HL-60 (cell line): Measurements from ENCODE around the gene SLC43A2.

ENCODE experiments used
- CTCF ChIP-seq: IDR thresholded peaks from one replicate; pipeline ENCODE4 v1.5.1; 2011; ENCODE audit warnings: low read length, control low read depth, inconsistent platforms; ENCODE audit not compliant: insufficient read depth
- GABPA ChIP-seq: IDR thresholded peaks from 2 replicates; pipeline ENCODE4 v1.6.1; 2012; ENCODE audit warnings: low read depth
- POLR2AphosphoS5 ChIP-seq: IDR thresholded peaks from 2 replicates; pipeline ENCODE4 v1.6.1; 2012; ENCODE audit warnings: low read depth
- REST ChIP-seq: IDR thresholded peaks from 2 replicates; pipeline ENCODE4 v1.6.1; 2012; ENCODE audit warnings: low read depth; ENCODE audit not compliant: insufficient replicate concordance
- SPI1 ChIP-seq: IDR thresholded peaks from 2 replicates; pipeline ENCODE4 v1.6.1; 2012; ENCODE audit warnings: low read depth, mild to moderate bottlenecking, borderline replicate concordance

GRCh38 chr17:1648173-1648962, 19.7 kb upstream of the SLC43A2 start:
- TF ChIP-seq CTCF (no peak), POLR2AphosphoS5 (no peak), REST (no peak), SPI1 (no peak), GABPA (no peak)
